HCT116 (cell line): ENCODE data around the gene CNNM4. TPM values are rescaled to one million over a fixed set of nuclear protein-coding genes. Genes with fewer than 3 reads are reported as not detected.

Experiments
- ATAC-seq: fragments of 200-7000 bp; cut with Tn5 transposase; 2 replicates; pipeline ENCODE4 v1.9.1; 2020; ENCODE audit warnings: mild to moderate bottlenecking, moderate library complexity
- BruUV-seq: library from RNA; stranded (reverse); fragments of 400-500 nt; replicated peaks from 2 replicates; lab custom pipeline; 2021; lab: Mats Ljungman, UMichigan
- CTCF ChIA-PET: fragments of 300-600 bp; sonication (Branson Sonifier 250); formaldehyde crosslinking; loops from one replicate; lab custom pipeline; 2021; ENCODE audit warnings: antibody characterized with exemption; lab: Charles Lee
- POLR2A ChIA-PET: fragments of 300-600, 350-600 bp; sonication (Branson Sonifier 250); formaldehyde crosslinking; loops from one replicate; lab custom pipeline; 2021; ENCODE audit warnings: antibody characterized with exemption; lab: Charles Lee
- RAD21 ChIA-PET, 2 experiments: fragments of 300-600 bp; sonication (Branson Sonifier 250); formaldehyde crosslinking; loops; one replicate each; lab custom pipeline; 2023; ENCODE audit warnings: low total read pairs in 2 of 2; ENCODE audit not compliant: uncharacterized antibody in 2 of 2, unreplicated experiment in 2 of 2, low non-redundant PET in 1 of 2; lab: Charles Lee
- DNase-seq: peaks from one replicate; pipeline ENCODE4 v3.0.0-alpha.2; 2010; ENCODE audit warnings: low read depth, low spot score
- H2AFZ ChIP-seq: fragments of 200-600 bp; shearing (Covaris generic), sonication (generic); 2 replicates; pipeline ENCODE4 v1.6.1; 2017; ENCODE audit warnings: low read depth, mixed run types, mixed read lengths, antibody characterized with exemption, low read length; ENCODE audit not compliant: poor library complexity, severe bottlenecking
- H3K27ac ChIP-seq: 2 replicates; pipeline ENCODE4 v1.5.1; 2012; ENCODE audit warnings: low read depth, low read length
- H3K27me3 ChIP-seq: fragments of 200-600 bp; sonication (generic); 2 replicates; pipeline ENCODE4 v1.6.1; 2016; ENCODE audit warnings: mixed run types, low read length, mixed read lengths; ENCODE audit not compliant: insufficient read depth
- H3K36me3 ChIP-seq, 2 experiments: fragments of 200-500 bp in 1 of 2; fragments of 200-600 bp in 1 of 2; sonication (Bioruptor generic) in 1 of 2; sonication (generic) in 1 of 2; 2 replicates each; pipeline versions ENCODE4 v1.5.1 to v1.6.1; 2014 to 2016; ENCODE audit warnings: low read length in 2 of 2, inconsistent platforms in 1 of 2, mixed read lengths in 1 of 2, mixed run types in 1 of 2; ENCODE audit not compliant: insufficient read depth in 2 of 2, control insufficient read depth in 1 of 2
- H3K4me1 ChIP-seq, 2 experiments: fragments of 200-600 bp in 1 of 2; sonication (generic) in 1 of 2; 2 replicates each; pipeline versions ENCODE4 v1.5.1 to v1.6.1; 2012 to 2017; ENCODE audit warnings: low read length in 2 of 2, inconsistent platforms in 1 of 2, mild to moderate bottlenecking in 1 of 2, mixed read lengths in 1 of 2, mixed run types in 1 of 2, moderate library complexity in 1 of 2; ENCODE audit not compliant: insufficient read depth in 2 of 2, control insufficient read depth in 1 of 2
- H3K4me2 ChIP-seq: fragments of 200-600 bp; sonication (generic); 2 replicates; pipeline ENCODE4 v1.6.1; 2017; ENCODE audit warnings: mixed run types, low read length, mixed read lengths
- H3K4me3 ChIP-seq, 2 experiments: fragments of 200-600 bp in 1 of 2; sonication (generic) in 1 of 2; replicated peaks in 1 of 2; 2 replicates each; pipeline ENCODE4 v1.5.1; 2011 to 2016; ENCODE audit warnings: low read length in 2 of 2, control low read depth in 1 of 2, low read depth in 1 of 2, mild to moderate bottlenecking in 1 of 2, mixed read lengths in 1 of 2, mixed run types in 1 of 2
- H3K79me2 ChIP-seq: fragments of 200-600 bp; sonication (generic); 2 replicates; pipeline ENCODE4 v1.6.1; 2017; ENCODE audit warnings: mild to moderate bottlenecking, mixed run types, low read length, moderate library complexity, mixed read lengths; ENCODE audit not compliant: insufficient read depth
- H3K9ac ChIP-seq: fragments of 200-600 bp; sonication (generic); 2 replicates; pipeline ENCODE4 v1.6.1; 2016; ENCODE audit warnings: low read length, mixed read lengths
- H3K9me2 ChIP-seq: fragments of 200-600 bp; sonication (generic), shearing (Covaris generic); 2 replicates; pipeline ENCODE4 v1.6.1; 2017; ENCODE audit warnings: mixed run types, mild to moderate bottlenecking, moderate library complexity; ENCODE audit not compliant: insufficient read depth
- H3K9me3 ChIP-seq, 2 experiments: fragments of 200-500 bp in 1 of 2; fragments of 200-600 bp in 1 of 2; sonication (Bioruptor generic) in 1 of 2; sonication (generic) in 1 of 2; 2 replicates each; pipeline ENCODE4 v1.6.1; 2014 to 2017; ENCODE audit warnings: low read length in 2 of 2, mixed read lengths in 2 of 2, inconsistent platforms in 1 of 2, low read depth in 1 of 2, mild to moderate bottlenecking in 1 of 2, mixed run types in 1 of 2, moderate library complexity in 1 of 2; ENCODE audit not compliant: control insufficient read depth in 1 of 2, insufficient read depth in 1 of 2
- H4K20me1 ChIP-seq: fragments of 200-600 bp; sonication (generic), shearing (Covaris generic); 2 replicates; pipeline ENCODE4 v1.6.1; 2017; ENCODE audit warnings: mixed run types, mild to moderate bottlenecking, moderate library complexity; ENCODE audit not compliant: insufficient read depth
- CTCF ChIP-seq, 3 experiments: fragments of 200-600 bp in 1 of 3; sonication (generic) in 1 of 3; IDR thresholded peaks in 2 of 3; conservative IDR thresholded peaks in 1 of 3; 2 replicates each; pipeline ENCODE4 v1.5.1; 2012 to 2017; ENCODE audit warnings: low read depth in 2 of 3, low read length in 2 of 3, antibody characterized with exemption in 1 of 3, borderline replicate concordance in 1 of 3, control low read depth in 1 of 3, mild to moderate bottlenecking in 1 of 3, mixed read lengths in 1 of 3, mixed run types in 1 of 3, moderate library complexity in 1 of 3; ENCODE audit not compliant: insufficient read depth in 1 of 3
- EZH2 ChIP-seq: fragments of 200-600 bp; sonication (generic); IDR thresholded peaks from 2 replicates; pipeline ENCODE4 v1.6.1; 2017; ENCODE audit warnings: antibody characterized with exemption, mixed run types
- EZH2phosphoT487 ChIP-seq: fragments of 200-600 bp; IDR thresholded peaks from 2 replicates; pipeline ENCODE4 v1.6.1; 2018; ENCODE audit warnings: antibody characterized with exemption, borderline replicate concordance
- FOSL1 ChIP-seq: IDR thresholded peaks from 2 replicates; pipeline ENCODE4 v1.6.1; 2012; ENCODE audit warnings: low read depth
- JUND ChIP-seq: IDR thresholded peaks from 2 replicates; pipeline ENCODE4 v1.6.1; 2012
- SP1 ChIP-seq: IDR thresholded peaks from 2 replicates; pipeline ENCODE4 v1.6.1; 2012; ENCODE audit warnings: low read depth
- TCF7L2 ChIP-seq: IDR thresholded peaks from 2 replicates; pipeline ENCODE4 v1.7.0; 2011; ENCODE audit warnings: borderline replicate concordance, inconsistent platforms; ENCODE audit not compliant: insufficient read depth, insufficient read length; ENCODE audit errors: extremely low read depth
- ZFX ChIP-seq: fragments of 450-650 bp; IDR thresholded peaks from 2 replicates; pipeline ENCODE4 v1.6.1; 2017
- intact Hi-C: fragments of 100-400 bp; cut with micrococcal nuclease; formaldehyde crosslinking; loops from 2 replicates; pipeline ENCODE4 v1.10.0; 2022
- total RNA-seq: library from RNA; stranded (reverse); gene quantifications from one replicate; pipeline ENCODE4 v1.2.1, GENCODE V29; 2021; ENCODE audit not compliant: unreplicated experiment

CNNM4 gene
- total RNA-seq, 1 experiment from 2014 or later, result 7.9 TPM

DNA sequence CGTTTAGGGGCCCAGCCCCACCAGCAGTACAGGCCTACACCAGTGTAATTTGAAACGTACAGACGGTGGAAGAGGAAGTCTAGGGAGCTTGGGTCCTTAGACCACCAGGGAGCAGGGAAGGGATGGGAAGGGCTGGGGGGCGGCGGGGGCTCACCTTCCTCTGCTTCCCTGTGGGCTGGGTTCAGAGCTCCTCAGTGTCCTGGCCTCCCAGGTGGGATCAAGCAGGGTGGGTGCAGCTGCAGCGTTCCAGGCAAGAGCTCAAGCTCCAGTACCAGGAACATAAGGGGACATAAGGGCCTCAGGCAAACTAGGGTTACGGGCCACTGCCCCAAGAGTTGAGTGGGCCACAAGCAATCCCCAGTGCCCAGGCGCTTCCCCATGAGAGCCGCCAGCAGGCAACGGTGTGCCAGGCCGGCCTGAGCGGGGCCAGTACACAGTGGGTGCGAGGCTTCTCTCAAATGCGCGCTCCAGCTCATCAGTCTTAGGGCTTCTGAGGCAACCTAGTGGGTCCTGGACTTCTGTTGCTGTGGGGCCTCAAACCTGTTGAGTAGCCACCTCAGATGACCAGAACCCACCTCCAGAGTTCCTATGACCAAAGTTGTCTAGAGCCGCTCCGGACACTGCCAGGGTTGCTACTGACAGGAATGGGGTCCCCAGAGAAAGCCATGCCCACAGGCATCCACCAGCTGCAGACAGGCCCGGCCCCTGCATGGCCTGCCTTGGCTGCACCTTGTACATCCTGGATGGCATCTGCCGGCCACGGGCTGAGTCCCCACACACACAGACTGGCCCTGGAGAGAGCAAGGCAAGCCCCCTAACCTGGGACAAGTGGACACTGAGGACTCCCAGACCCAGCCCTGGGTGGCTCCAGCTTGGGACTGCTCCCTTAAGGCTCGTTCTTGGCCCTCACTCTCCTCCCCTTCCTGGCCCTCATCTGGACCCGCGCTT is 77.9 kb downstream of the CNNM4 start:
- no peak overlapping the region for H3K27ac ChIP-seq
- H3K9me3 ChIP-seq, result no peaks in the 10 kb centered on the region
- ChIA-PET POLR2A (no interaction called here), CTCF (no interaction called here), RAD21 (no interaction called here)
- no peaks in the 10 kb centered on the region for H3K27me3 ChIP-seq
- DNase-seq, result no peak
- peaks cover 1 to 10% of the 10 kb centered on the region in 2 experiments; a peak in 1 of 4 replicates for H3K36me3 ChIP-seq
- no peaks in the 10 kb centered on the region for H3K79me2 ChIP-seq
- H3K4me3 ChIP-seq, result no peak overlapping the region
- no peak for TF ChIP-seq CTCF (IDR thresholded peaks at IDR 0.05 in 2 of 3, conservative IDR thresholded peaks at IDR 0.05 in 1 of 3; ENCODE audit: borderline replicate concordance in 1 of 3, insufficient read depth in 1 of 3, low read depth in 2 of 3, low read length in 2 of 3)
- no peak for TF ChIP-seq TCF7L2
- no peak for TF ChIP-seq EZH2phosphoT487
- no peak for TF ChIP-seq EZH2
- no peak for TF ChIP-seq FOSL1
- TF ChIP-seq ZFX, result no peak
- TF ChIP-seq SP1, result no peak
- TF ChIP-seq JUND, result no peak
- TF ChIP-seq, all 23 proteins: peak for 0
- intact Hi-C loops, result no loop called here
- ATAC-seq, result 0 out of 2 replicates have a peak, but pooled peaks have one; percentile 5
- H3K4me2 ChIP-seq, result no peak overlapping the region
- no peaks in the 10 kb centered on the region for H3K4me1 ChIP-seq
- H2AFZ ChIP-seq, result no peak overlapping the region
- no TSS peak for BruUV-seq
- no peak overlapping the region for H3K9ac ChIP-seq
- H4K20me1 ChIP-seq, result no peaks in the 10 kb centered on the region
- H3K9me2 ChIP-seq, result no peaks in the 10 kb centered on the region
